Astrocyte (in vitro differentiated cells and primary cell): ENCODE measurements around the gene GADD45GIP1.

Source experiments
- EZH2 ChIP-seq: IDR thresholded peaks from 2 replicates; pipeline ENCODE4 v1.6.1; 2012; ENCODE audit warnings: mild to moderate bottlenecking, low read length, inconsistent platforms; ENCODE audit not compliant: insufficient read depth
- TF ChIP-seq, protein P1 (sequence below): IDR thresholded peaks from 2 replicates; pipeline ENCODE4 v1.5.1; 2011; ENCODE audit warnings: low read depth, mild to moderate bottlenecking, inconsistent platforms, low read length, moderate library complexity; ENCODE audit not compliant: insufficient read depth

DNA sequence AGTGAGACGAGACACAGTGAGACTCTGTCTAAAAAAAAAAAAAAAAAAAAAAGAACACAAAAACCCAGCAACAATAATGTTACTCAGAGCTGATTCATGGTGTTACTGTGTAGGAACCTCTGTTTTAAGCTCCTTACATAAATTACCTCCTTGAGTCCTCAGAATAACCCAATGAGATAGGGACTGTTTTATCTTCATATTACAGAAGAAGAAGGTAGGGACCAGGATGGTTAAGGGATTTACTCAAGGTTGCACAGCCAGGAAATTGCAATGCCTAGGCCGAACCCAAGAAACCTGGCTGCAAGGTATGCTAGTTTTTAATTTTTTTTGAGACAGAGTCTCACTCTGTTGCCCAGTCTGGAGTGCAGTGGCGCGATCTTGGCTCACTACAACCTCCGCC is 10.9 kb upstream of the GADD45GIP1 start:
- TF ChIP-seq, protein P1, sequence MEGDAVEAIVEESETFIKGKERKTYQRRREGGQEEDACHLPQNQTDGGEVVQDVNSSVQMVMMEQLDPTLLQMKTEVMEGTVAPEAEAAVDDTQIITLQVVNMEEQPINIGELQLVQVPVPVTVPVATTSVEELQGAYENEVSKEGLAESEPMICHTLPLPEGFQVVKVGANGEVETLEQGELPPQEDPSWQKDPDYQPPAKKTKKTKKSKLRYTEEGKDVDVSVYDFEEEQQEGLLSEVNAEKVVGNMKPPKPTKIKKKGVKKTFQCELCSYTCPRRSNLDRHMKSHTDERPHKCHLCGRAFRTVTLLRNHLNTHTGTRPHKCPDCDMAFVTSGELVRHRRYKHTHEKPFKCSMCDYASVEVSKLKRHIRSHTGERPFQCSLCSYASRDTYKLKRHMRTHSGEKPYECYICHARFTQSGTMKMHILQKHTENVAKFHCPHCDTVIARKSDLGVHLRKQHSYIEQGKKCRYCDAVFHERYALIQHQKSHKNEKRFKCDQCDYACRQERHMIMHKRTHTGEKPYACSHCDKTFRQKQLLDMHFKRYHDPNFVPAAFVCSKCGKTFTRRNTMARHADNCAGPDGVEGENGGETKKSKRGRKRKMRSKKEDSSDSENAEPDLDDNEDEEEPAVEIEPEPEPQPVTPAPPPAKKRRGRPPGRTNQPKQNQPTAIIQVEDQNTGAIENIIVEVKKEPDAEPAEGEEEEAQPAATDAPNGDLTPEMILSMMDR: no peak
- TF ChIP-seq EZH2: no peak
